HEK293 (cell line): ENCODE measurements around the gene PDE9A.

Source experiments
- CTCF ChIA-PET: fragments of 350-600 bp; formaldehyde crosslinking; extraction: SDS; loops from one replicate; lab custom pipeline; 2021; ENCODE audit warnings: antibody characterized with exemption; lab: Yijun Ruan, JAX
- POLR2A ChIA-PET: fragments of 300-600 bp; formaldehyde crosslinking; extraction: SDS; loops from one replicate; lab custom pipeline; 2020; ENCODE audit warnings: antibody characterized with exemption, inconsistent platforms; lab: Yijun Ruan, JAX
- H3K27ac ChIP-seq: fragments of 200-500 bp; sonication (Bioruptor generic); 2 replicates; pipeline ENCODE4 v1.5.1; 2014; ENCODE audit warnings: low read depth, low read length, control low read depth, inconsistent platforms; ENCODE audit errors: extremely low read depth
- H3K36me3 ChIP-seq, 2 experiments: fragments of 200-500 bp in 1 of 2; sonication (Bioruptor generic) in 1 of 2; 1 replicate in 1 of 2; 2 replicates in 1 of 2; pipeline ENCODE4 v1.5.1; 2014 to 2017; ENCODE audit warnings: inconsistent platforms in 2 of 2, low read length in 2 of 2; ENCODE audit not compliant: control insufficient read depth in 2 of 2, insufficient read depth in 1 of 2
- H3K4me1 ChIP-seq: fragments of 200-500 bp; sonication (Bioruptor generic); 2 replicates; pipeline ENCODE4 v1.5.1; 2014; ENCODE audit warnings: mild to moderate bottlenecking, low read length, inconsistent platforms; ENCODE audit not compliant: control insufficient read depth, insufficient read depth
- H3K4me3 ChIP-seq: 2 replicates; pipeline ENCODE4 v1.5.1; 2011; ENCODE audit warnings: low read depth, mild to moderate bottlenecking, control low read depth, low read length, moderate library complexity
- H3K9me3 ChIP-seq: fragments of 200-500 bp; sonication (Bioruptor generic); 2 replicates; pipeline ENCODE4 v1.5.1; 2014; ENCODE audit warnings: low read depth, low read length, inconsistent platforms; ENCODE audit not compliant: control insufficient read depth, insufficient read depth
- IKZF3 ChIP-seq: fragments of 450-650 bp; IDR thresholded peaks from 2 replicates; pipeline ENCODE4 v1.5.0; 2018; ENCODE audit warnings: missing biosample characterization, mild to moderate bottlenecking, missing genetic modification characterization, moderate library complexity
- KLF1 ChIP-seq: fragments of 450-650 bp; formaldehyde crosslinking; IDR thresholded peaks from 2 replicates; pipeline ENCODE4 v1.5.1; 2016; ENCODE audit warnings: missing biosample characterization, missing genetic modification characterization
- KLF16 ChIP-seq: fragments of 450-650 bp; formaldehyde crosslinking; IDR thresholded peaks from 2 replicates; pipeline ENCODE4 v1.5.1; 2017; ENCODE audit warnings: missing biosample characterization, missing genetic modification characterization
- KLF8 ChIP-seq: fragments of 450-650 bp; formaldehyde crosslinking; IDR thresholded peaks from 2 replicates; pipeline ENCODE4 v1.5.1; 2016; ENCODE audit warnings: missing biosample characterization, missing genetic modification characterization
- KLF9 ChIP-seq: fragments of 450-650 bp; formaldehyde crosslinking; IDR thresholded peaks from 2 replicates; pipeline ENCODE4 v1.5.1; 2016; ENCODE audit warnings: missing biosample characterization, missing genetic modification characterization, low read depth
- PBX3 ChIP-seq: sonication (generic); formaldehyde crosslinking; IDR thresholded peaks from 2 replicates; pipeline ENCODE4 v1.8.1; 2022; ENCODE audit warnings: mild to moderate bottlenecking, moderate library complexity, missing genetic modification reagents
- PRDM1 ChIP-seq: fragments of 450-650 bp; formaldehyde crosslinking; IDR thresholded peaks from 2 replicates; pipeline ENCODE4; 2016; ENCODE audit warnings: missing biosample characterization, missing genetic modification characterization
- REPIN1 ChIP-seq: fragments of 450-650 bp; formaldehyde crosslinking; IDR thresholded peaks from 2 replicates; pipeline ENCODE4 v1.5.1; 2017; ENCODE audit warnings: missing biosample characterization, missing genetic modification characterization, low read depth
- SCRT1 ChIP-seq: fragments of 450-650 bp; formaldehyde crosslinking; IDR thresholded peaks from 2 replicates; pipeline ENCODE4 v1.5.1; 2016; ENCODE audit warnings: missing biosample characterization, missing genetic modification characterization, borderline replicate concordance
- WT1 ChIP-seq: fragments of 450-650 bp; formaldehyde crosslinking; IDR thresholded peaks from 2 replicates; pipeline ENCODE4 v1.5.1; 2016; ENCODE audit warnings: missing biosample characterization, missing genetic modification characterization
- YY2 ChIP-seq: fragments of 450-650 bp; formaldehyde crosslinking; IDR thresholded peaks from 2 replicates; pipeline ENCODE4 v1.5.1; 2016; ENCODE audit warnings: missing biosample characterization, missing genetic modification characterization
- ZNF112 ChIP-seq: fragments of 450-650 bp; formaldehyde crosslinking; IDR thresholded peaks from 2 replicates; pipeline ENCODE4 v1.5.0; 2017; ENCODE audit warnings: missing biosample characterization, missing genetic modification characterization
- ZNF133 ChIP-seq: fragments of 450-650 bp; formaldehyde crosslinking; IDR thresholded peaks from 2 replicates; pipeline ENCODE4 v1.5.1; 2016; ENCODE audit warnings: missing biosample characterization, missing genetic modification characterization
- ZNF148 ChIP-seq: fragments of 450-650 bp; formaldehyde crosslinking; IDR thresholded peaks from 2 replicates; pipeline ENCODE4 v1.5.0; 2017; ENCODE audit warnings: missing biosample characterization, missing genetic modification characterization, borderline replicate concordance
- ZNF155 ChIP-seq: fragments of 450-650 bp; formaldehyde crosslinking; IDR thresholded peaks from 2 replicates; pipeline ENCODE4 v1.5.1; 2016; ENCODE audit warnings: missing biosample characterization, missing genetic modification characterization
- ZNF19 ChIP-seq: fragments of 450-650 bp; formaldehyde crosslinking; IDR thresholded peaks from 2 replicates; pipeline ENCODE4; 2016; ENCODE audit warnings: missing biosample characterization, missing genetic modification characterization, low read depth
- ZNF221 ChIP-seq: fragments of 450-650 bp; formaldehyde crosslinking; IDR thresholded peaks from 2 replicates; pipeline ENCODE4 v1.5.1; 2017; ENCODE audit warnings: missing biosample characterization, missing genetic modification characterization, borderline replicate concordance
- ZNF274 ChIP-seq, 2 experiments: fragments of 200-500 bp in 1 of 2; fragments of 450-650 bp in 1 of 2; sonication (Bioruptor generic) in 1 of 2; formaldehyde crosslinking in 1 of 2; IDR thresholded peaks; 2 replicates each; pipeline versions ENCODE4 v1.5.1 to v1.6.1; 2014 to 2016; ENCODE audit warnings: borderline replicate concordance in 1 of 2, inconsistent platforms in 1 of 2, low read length in 1 of 2, missing biosample characterization in 1 of 2, missing genetic modification characterization in 1 of 2
- ZNF280C ChIP-seq: fragments of 450-650 bp; formaldehyde crosslinking; IDR thresholded peaks from 2 replicates; pipeline ENCODE4 v1.5.1; 2016; ENCODE audit warnings: missing biosample characterization, missing genetic modification characterization
- ZNF341 ChIP-seq: fragments of 450-650 bp; formaldehyde crosslinking; IDR thresholded peaks from 2 replicates; pipeline ENCODE4; 2016; ENCODE audit warnings: low read depth, missing biosample characterization, missing genetic modification characterization
- ZNF548 ChIP-seq: fragments of 450-650 bp; formaldehyde crosslinking; IDR thresholded peaks from 2 replicates; pipeline ENCODE4 v1.5.1; 2016; ENCODE audit warnings: missing biosample characterization, missing genetic modification characterization
- ZNF571 ChIP-seq: fragments of 450-650 bp; formaldehyde crosslinking; IDR thresholded peaks from 2 replicates; pipeline ENCODE4 v1.5.0; 2017; ENCODE audit warnings: missing biosample characterization, missing genetic modification characterization
- ZNF621 ChIP-seq: fragments of 450-650 bp; formaldehyde crosslinking; IDR thresholded peaks from 2 replicates; pipeline ENCODE4 v1.5.1; 2017; ENCODE audit warnings: missing biosample characterization, missing genetic modification characterization
- ZNF658 ChIP-seq: fragments of 450-650 bp; formaldehyde crosslinking; IDR thresholded peaks from 2 replicates; pipeline ENCODE4; 2016; ENCODE audit warnings: missing biosample characterization, missing genetic modification characterization
- ZNF664 ChIP-seq: fragments of 450-650 bp; formaldehyde crosslinking; IDR thresholded peaks from 2 replicates; pipeline ENCODE4 v1.5.1; 2016; ENCODE audit warnings: missing biosample characterization, missing genetic modification characterization
- ZNF692 ChIP-seq: fragments of 450-650 bp; formaldehyde crosslinking; IDR thresholded peaks from 2 replicates; pipeline ENCODE4 v1.5.1; 2016; ENCODE audit warnings: missing biosample characterization, missing genetic modification characterization
- ZNF777 ChIP-seq: fragments of 450-650 bp; formaldehyde crosslinking; IDR thresholded peaks from 2 replicates; pipeline ENCODE4 v1.5.1; 2017; ENCODE audit warnings: missing biosample characterization, missing genetic modification characterization, borderline replicate concordance
- ZNF843 ChIP-seq: fragments of 450-650 bp; formaldehyde crosslinking; IDR thresholded peaks from 2 replicates; pipeline ENCODE4 v1.5.1; 2016; ENCODE audit warnings: missing biosample characterization, missing genetic modification characterization
- ZSCAN4 ChIP-seq: fragments of 450-650 bp; formaldehyde crosslinking; IDR thresholded peaks from 2 replicates; pipeline ENCODE4 v1.5.1; 2017; ENCODE audit warnings: missing biosample characterization, missing genetic modification characterization

PDE9A gene

GRCh38 chr21:42758721-42759593 lies 105.5 kb downstream of the PDE9A start (continued):
- TF ChIP-seq KLF1 (tag by site-specific recombination) (peak; percentile 41; the same call in 1 of the 2 replicates), ZNF621 (tag by site-specific recombination) (peak; percentile 66; the same call in 1 of the 2 replicates), SCRT1 (tag by site-specific recombination) (no peak), ZNF777 (no peak), ZNF274 (IDR thresholded peaks at IDR 0.05; ENCODE audit: low read length) (no peak), ZNF274 (tag by site-specific recombination; IDR thresholded peaks at IDR 0.05; ENCODE audit: borderline replicate concordance) (no peak), ZNF658 (no peak)

GRCh38 chr21:42759594-42759927 lies 106.1 kb downstream of the PDE9A start:
- Histone ChIP-seq H3K27ac (no peak overlapping the region), H3K4me1 (no peaks in the 10 kb centered on the region), H3K9me3 (no peaks in the 10 kb centered on the region), H3K4me3 (no peak overlapping the region), H3K36me3 (peaks cover 0 to 17% of the 10 kb centered on the region in 2 experiments; a peak in 1 of 3 replicates)
- ChIA-PET POLR2A (no interaction called here), CTCF (no interaction called here)
- TF ChIP-seq ZNF571 (tag by site-specific recombination) (no peak), KLF8 (0 out of 2 replicates have a peak, but pooled peaks have one; percentile 35), ZSCAN4 (tag by site-specific recombination) (peak; percentile 73), ZNF148 (no peak), ZNF155 (tag by site-specific recombination) (no peak), KLF9 (tag by site-specific recombination) (peak; percentile 84), ZNF341 (tag by site-specific recombination) (no peak), ZNF221 (no peak), WT1 (tag by site-specific recombination) (no peak), YY2 (tag by site-specific recombination) (no peak), REPIN1 (tag by site-specific recombination) (no peak), ZNF280C (tag by site-specific recombination) (no peak), ZNF112 (tag by site-specific recombination) (no peak), PBX3 (CRISPR knock-in tag) (no peak), PRDM1 (tag by site-specific recombination) (no peak), ZNF548 (tag by site-specific recombination) (no peak), KLF16 (tag by site-specific recombination) (no peak), ZNF19 (no peak), IKZF3 (tag by site-specific recombination) (no peak), ZNF843 (tag by site-specific recombination) (no peak), ZNF692 (tag by site-specific recombination) (no peak), ZNF133 (tag by site-specific recombination) (no peak), ZNF664 (tag by site-specific recombination) (no peak)
